Measurements from ENCODE around the gene ASTN2. TPM values are rescaled to one million over a fixed set of nuclear protein-coding genes. Genes with fewer than 3 reads are reported as not detected.
A peak's percentile ranks its signal among the peaks of the same experiment; 100 is the strongest.

The ASTN2 gene
- polyA plus RNA-seq, 1 experiment: 6.6 TPM

DNA sequence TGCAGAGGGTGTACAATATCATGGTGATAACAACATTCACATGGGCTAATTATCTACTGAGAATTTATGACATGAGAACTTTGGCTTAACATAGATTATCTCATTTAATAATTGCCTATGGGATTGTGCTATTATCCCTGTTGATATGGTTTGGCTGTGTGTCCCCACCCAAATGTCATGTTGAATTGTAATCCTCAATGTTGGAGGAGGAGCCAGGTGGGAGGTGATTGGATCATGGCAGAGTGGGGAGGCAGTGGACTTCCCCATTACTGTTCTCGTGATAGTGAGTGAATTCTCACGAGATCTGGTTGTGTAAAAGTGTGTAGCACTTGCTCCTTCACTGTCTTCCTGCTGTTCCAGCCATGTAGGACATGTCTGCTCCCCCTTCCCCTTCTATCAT, 541.4 kb downstream of the ASTN2 start:
- POLR2A ChIA-PET: no interaction called here
- DNase-seq (ENCODE audit: low read depth, low spot score): no peak
- TF ChIP-seq, protein P1, sequence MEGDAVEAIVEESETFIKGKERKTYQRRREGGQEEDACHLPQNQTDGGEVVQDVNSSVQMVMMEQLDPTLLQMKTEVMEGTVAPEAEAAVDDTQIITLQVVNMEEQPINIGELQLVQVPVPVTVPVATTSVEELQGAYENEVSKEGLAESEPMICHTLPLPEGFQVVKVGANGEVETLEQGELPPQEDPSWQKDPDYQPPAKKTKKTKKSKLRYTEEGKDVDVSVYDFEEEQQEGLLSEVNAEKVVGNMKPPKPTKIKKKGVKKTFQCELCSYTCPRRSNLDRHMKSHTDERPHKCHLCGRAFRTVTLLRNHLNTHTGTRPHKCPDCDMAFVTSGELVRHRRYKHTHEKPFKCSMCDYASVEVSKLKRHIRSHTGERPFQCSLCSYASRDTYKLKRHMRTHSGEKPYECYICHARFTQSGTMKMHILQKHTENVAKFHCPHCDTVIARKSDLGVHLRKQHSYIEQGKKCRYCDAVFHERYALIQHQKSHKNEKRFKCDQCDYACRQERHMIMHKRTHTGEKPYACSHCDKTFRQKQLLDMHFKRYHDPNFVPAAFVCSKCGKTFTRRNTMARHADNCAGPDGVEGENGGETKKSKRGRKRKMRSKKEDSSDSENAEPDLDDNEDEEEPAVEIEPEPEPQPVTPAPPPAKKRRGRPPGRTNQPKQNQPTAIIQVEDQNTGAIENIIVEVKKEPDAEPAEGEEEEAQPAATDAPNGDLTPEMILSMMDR (IDR thresholded peaks at IDR 0.05; ENCODE audit: low read depth, low read length): no peak
- H3K4me3 ChIP-seq (ENCODE audit: low read depth, low read length): no peak overlapping the region
- no peaks in the 10 kb centered on the region for H3K27me3 ChIP-seq (ENCODE audit: control insufficient read depth, insufficient read depth, low read length)
- no peak overlapping the region for H3K27ac ChIP-seq (ENCODE audit: low read depth, low read length)
- CTCF ChIA-PET: interaction anchor here (0.8 to 1.5 kb wide), 2 partner anchors 12 to 13 kb away, joined by 3 to 4 read pairs; no protein-coding TSS in a partner anchor
- peaks cover 6% of the 10 kb centered on the region; the same call in 1 of the 2 replicates for H3K9me3 ChIP-seq (ENCODE audit: control insufficient read depth, insufficient read depth, low read length)

DNA sequence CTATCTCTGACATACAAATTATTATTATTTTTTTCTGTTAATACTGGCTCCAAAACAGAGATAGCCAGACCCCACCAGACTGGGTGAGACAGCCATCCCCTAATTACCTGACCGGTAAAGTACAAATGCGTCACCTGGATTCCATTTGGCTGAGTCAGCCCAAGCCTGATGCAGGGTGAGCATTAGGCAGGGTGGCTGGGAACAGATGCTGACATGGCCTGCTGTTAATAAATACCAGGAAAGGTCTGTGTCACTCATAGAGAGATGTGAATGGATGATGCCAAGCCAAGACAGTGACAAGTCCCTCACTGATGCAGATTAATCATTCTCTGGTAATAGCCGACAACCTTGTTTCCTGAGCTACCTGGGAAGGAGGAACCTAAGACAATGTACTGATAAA, 544.3 kb downstream of the ASTN2 start:
- Histone ChIP-seq H3K9me3 (ENCODE audit: control insufficient read depth, insufficient read depth, low read length) (no peaks in the 10 kb centered on the region), H3K4me3 (ENCODE audit: low read depth, low read length) (no peak overlapping the region), H3K27me3 (ENCODE audit: control insufficient read depth, insufficient read depth, low read length) (no peaks in the 10 kb centered on the region), H3K27ac (ENCODE audit: low read depth, low read length) (no peak overlapping the region)
- TF ChIP-seq, protein P1 (IDR thresholded peaks at IDR 0.05; ENCODE audit: low read depth, low read length): no peak
- CTCF ChIA-PET: interaction anchor here (2.0 to 3.1 kb wide), 2 partner anchors 10 to 133 kb away, joined by 8 to 19 read pairs; no protein-coding TSS in a partner anchor
- POLR2A ChIA-PET: no interaction called here
- DNase-seq (ENCODE audit: low read depth, low spot score): no peak

DNA sequence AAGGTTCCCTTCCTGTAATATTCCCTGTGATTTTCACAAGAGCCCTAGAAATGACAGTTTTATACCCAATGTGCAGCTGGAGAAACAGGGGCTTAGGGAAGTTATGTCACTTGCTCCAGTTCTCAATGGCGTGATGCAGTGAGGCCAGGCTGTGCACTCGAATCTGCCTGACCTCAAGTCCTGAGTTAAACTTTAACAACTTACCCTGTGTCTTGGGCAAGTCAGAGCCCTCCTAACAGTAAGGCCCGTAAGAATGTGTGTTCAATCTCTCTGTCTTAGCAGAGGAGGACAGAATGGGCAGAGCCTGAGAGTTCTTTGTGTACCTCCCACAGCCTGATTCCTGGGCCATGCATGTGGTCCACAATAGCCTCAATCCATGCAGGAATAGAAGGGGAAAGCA, 546.7 kb downstream of the ASTN2 start:
- TF ChIP-seq, protein P1 (IDR thresholded peaks at IDR 0.05; ENCODE audit: low read depth, low read length): no peak

DNA sequence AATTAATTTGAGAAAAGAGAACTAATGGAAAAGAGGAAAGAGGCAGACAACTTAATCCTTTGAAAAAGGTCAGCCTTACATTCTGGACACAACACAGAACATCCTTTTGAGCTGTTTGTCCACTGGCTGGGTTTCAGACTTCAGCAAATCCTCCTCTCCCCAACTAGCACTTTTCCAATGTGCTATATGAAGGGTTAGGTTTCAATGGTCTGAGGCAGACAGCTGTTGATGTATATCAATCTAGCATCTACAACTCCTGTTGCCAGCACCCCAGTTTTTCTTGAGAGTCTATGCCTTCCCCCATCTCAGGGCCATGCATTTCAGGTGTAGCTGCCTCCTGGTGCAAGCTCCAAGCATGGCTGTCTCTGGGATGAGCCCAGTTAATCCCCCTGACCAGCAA, 553.5 kb downstream of the ASTN2 start:
- no peaks in the 10 kb centered on the region for H3K9me3 ChIP-seq (ENCODE audit: control insufficient read depth, insufficient read depth, low read length)
- POLR2A ChIA-PET: no interaction called here
- peaks cover 5% of the 10 kb centered on the region for H3K27me3 ChIP-seq (ENCODE audit: control insufficient read depth, insufficient read depth, low read length)
- H3K4me3 ChIP-seq (ENCODE audit: low read depth, low read length): no peak overlapping the region
- TF ChIP-seq, protein P1 (IDR thresholded peaks at IDR 0.05; ENCODE audit: low read depth, low read length): no peak
- DNase-seq (ENCODE audit: low read depth, low spot score): no peak
- H3K27ac ChIP-seq (ENCODE audit: low read depth, low read length): no peak overlapping the region
- CTCF ChIA-PET: interaction anchor here (0.7 to 12.1 kb wide), 29 partner anchors 9 to 1278 kb away, joined by 3 to 558 read pairs (median 7); no protein-coding TSS in a partner anchor

More for the DNA sequence above, 546.7 kb downstream of the ASTN2 start:
- ChIA-PET CTCF (no interaction called here), POLR2A (no interaction called here)
- no peaks in the 10 kb centered on the region for H3K9me3 ChIP-seq (ENCODE audit: control insufficient read depth, insufficient read depth, low read length)
- H3K4me3 ChIP-seq (ENCODE audit: low read depth, low read length): no peak overlapping the region
- H3K27ac ChIP-seq (ENCODE audit: low read depth, low read length): no peak overlapping the region
- H3K27me3 ChIP-seq (ENCODE audit: control insufficient read depth, insufficient read depth, low read length): no peaks in the 10 kb centered on the region
- DNase-seq (ENCODE audit: low read depth, low spot score): no peak

DNA sequence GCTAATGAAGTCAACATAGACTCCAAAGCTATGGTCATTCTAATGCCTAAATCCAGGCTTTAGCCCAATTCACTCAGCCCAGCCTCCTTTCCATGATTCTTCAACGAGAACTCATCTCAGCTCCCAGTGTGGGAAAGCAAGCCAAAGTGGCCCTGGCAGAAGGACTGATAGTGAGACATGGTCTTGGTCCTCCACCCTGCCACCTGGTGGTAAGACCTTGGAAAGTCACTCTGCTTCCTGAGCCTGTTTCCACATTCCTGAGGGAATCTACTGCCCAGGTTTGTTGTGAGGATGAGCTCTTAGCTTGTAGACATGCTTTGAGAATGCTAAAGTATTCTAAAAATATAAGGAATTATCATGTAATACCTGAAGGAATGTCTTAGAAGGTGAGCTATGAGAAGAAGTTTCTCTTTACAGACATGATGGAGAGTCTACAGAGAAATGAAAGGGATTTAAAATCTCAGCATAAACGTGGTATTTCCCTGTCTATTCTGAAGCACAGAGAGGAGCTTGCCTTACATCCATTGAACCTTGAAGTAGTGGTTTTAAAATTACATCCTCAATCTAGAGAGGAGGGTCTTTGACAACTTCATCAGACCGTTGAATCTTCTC, 554.2 kb downstream of the ASTN2 start:
- DNase-seq (ENCODE audit: low read depth, low spot score): peak; percentile 29
- Histone ChIP-seq H3K27me3 (ENCODE audit: control insufficient read depth, insufficient read depth, low read length) (peaks cover 5% of the 10 kb centered on the region), H3K4me3 (ENCODE audit: low read depth, low read length) (no peak overlapping the region), H3K27ac (ENCODE audit: low read depth, low read length) (no peak overlapping the region), H3K9me3 (ENCODE audit: control insufficient read depth, insufficient read depth, low read length) (no peaks in the 10 kb centered on the region)
- ChIA-PET POLR2A (no interaction called here), CTCF (interaction anchor here (0.6 to 12.1 kb wide), 44 partner anchors 9 to 1344 kb away, joined by 3 to 558 read pairs (median 5); no protein-coding TSS in a partner anchor)
- TF ChIP-seq, protein P1 (IDR thresholded peaks at IDR 0.05; ENCODE audit: low read depth, low read length): peak; percentile 80

Data from AG04450 (cell line).